IMR-90 (cell line): ENCODE data around the gene GPX5. TPM values are rescaled to one million over a fixed set of nuclear protein-coding genes. Genes with fewer than 3 reads are reported as not detected.

Experiments
- ATAC-seq: fragments of 200-7000 bp; cut with Tn5 transposase; 2 replicates; pipeline ENCODE4 v1.9.1; 2020; ENCODE audit warnings: low read depth, mild to moderate bottlenecking, moderate library complexity
- BruUV-seq: library from RNA; stranded (reverse); fragments of 400-500 nt; replicated peaks from 2 replicates; lab custom pipeline; 2021; lab: Mats Ljungman, UMichigan
- CTCF ChIA-PET: fragments of 300-600 bp; formaldehyde crosslinking; extraction: SDS; loops from one replicate; lab custom pipeline; 2021; ENCODE audit warnings: antibody characterized with exemption; lab: Yijun Ruan, JAX
- POLR2A ChIA-PET: fragments of 300-600 bp; sonication (Branson Sonifier 250); formaldehyde crosslinking; loops from one replicate; lab custom pipeline; 2022; ENCODE audit warnings: antibody characterized with exemption; ENCODE audit not compliant: unreplicated experiment; lab: Charles Lee
- DNase-seq: peaks from one replicate; pipeline ENCODE4 v3.0.0; 2013
- H2AFZ ChIP-seq: replicated peaks from 2 replicates; pipeline ENCODE3; 2013; ENCODE audit warnings: low read length, mild to moderate bottlenecking; ENCODE audit not compliant: poor library complexity
- H2AK5ac ChIP-seq: 2 replicates; pipeline ENCODE4 v1.6.1; 2013; ENCODE audit warnings: low read depth, low read length, inconsistent platforms
- H2AK9ac ChIP-seq: replicated peaks from 2 replicates; pipeline ENCODE3; 2013; ENCODE audit warnings: mild to moderate bottlenecking, low read depth, low read length, moderate library complexity; ENCODE audit not compliant: poor library complexity
- H2BK120ac ChIP-seq: 2 replicates; pipeline ENCODE4 v1.6.1; 2013; ENCODE audit warnings: low read depth, low read length, inconsistent platforms
- H2BK15ac ChIP-seq: 3 replicates; pipeline ENCODE4 v1.6.1; 2013; ENCODE audit warnings: low read depth, low read length, inconsistent platforms
- H2BK20ac ChIP-seq: 2 replicates; pipeline ENCODE4 v1.6.1; 2013; ENCODE audit warnings: low read depth, mild to moderate bottlenecking, inconsistent platforms, low read length, moderate library complexity
- H2BK5ac ChIP-seq: 2 replicates; pipeline ENCODE4 v1.6.1; 2013; ENCODE audit warnings: mild to moderate bottlenecking, low read depth, low read length, inconsistent platforms; ENCODE audit not compliant: poor library complexity, severe bottlenecking
- H3K14ac ChIP-seq: replicated peaks from 2 replicates; pipeline ENCODE4 v1.6.1; 2013; ENCODE audit warnings: low read depth, low read length, inconsistent platforms
- H3K18ac ChIP-seq: 2 replicates; pipeline ENCODE4 v1.6.1; 2013; ENCODE audit warnings: low read depth, low read length, control low read depth
- H3K23ac ChIP-seq: 2 replicates; pipeline ENCODE4 v1.6.1; 2013; ENCODE audit warnings: low read depth, low read length, inconsistent platforms
- H3K27ac ChIP-seq: 2 replicates; pipeline ENCODE4 v1.5.1; 2013; ENCODE audit warnings: mild to moderate bottlenecking, control low read depth, low read length; ENCODE audit not compliant: insufficient read depth
- H3K27me3 ChIP-seq: 2 replicates; pipeline ENCODE4 v1.6.1; 2013; ENCODE audit warnings: low read length; ENCODE audit not compliant: control insufficient read depth, insufficient read depth
- H3K36me3 ChIP-seq: 2 replicates; pipeline ENCODE4 v1.6.1; 2013; ENCODE audit warnings: low read length, mixed read lengths; ENCODE audit not compliant: control insufficient read depth, insufficient read depth
- H3K4ac ChIP-seq: 2 replicates; pipeline ENCODE4 v1.6.1; 2013; ENCODE audit warnings: low read depth, low read length, inconsistent platforms
- H3K4me1 ChIP-seq: 2 replicates; pipeline ENCODE4 v1.6.1; 2013; ENCODE audit warnings: low read length, mixed read lengths; ENCODE audit not compliant: control insufficient read depth, insufficient read depth
- H3K4me2 ChIP-seq: 2 replicates; pipeline ENCODE4 v1.6.1; 2013; ENCODE audit warnings: low read depth, mild to moderate bottlenecking, control low read depth, low read length, moderate library complexity
- H3K4me3 ChIP-seq: 2 replicates; pipeline ENCODE4 v1.5.1; 2013; ENCODE audit warnings: low read depth, mild to moderate bottlenecking, control low read depth, low read length, moderate library complexity; ENCODE audit not compliant: insufficient read depth
- H3K56ac ChIP-seq: 2 replicates; pipeline ENCODE4 v1.6.1; 2013; ENCODE audit warnings: low read length, inconsistent platforms; ENCODE audit not compliant: insufficient read depth; ENCODE audit errors: extremely low read depth
- H3K79me1 ChIP-seq, 2 experiments: 2 replicates each; pipeline ENCODE4 v1.6.1; 2013; ENCODE audit warnings: low read length in 2 of 2, inconsistent platforms in 1 of 2, low read depth in 1 of 2
- H3K9ac ChIP-seq: 2 replicates; pipeline ENCODE4 v1.6.1; 2013; ENCODE audit warnings: low read depth, low read length, control low read depth
- H3K9me1 ChIP-seq: 2 replicates; pipeline ENCODE4 v1.6.1; 2013; ENCODE audit warnings: low read length, inconsistent platforms; ENCODE audit not compliant: insufficient read depth
- H3K9me3 ChIP-seq: 2 replicates; pipeline ENCODE4 v1.6.1; 2013; ENCODE audit warnings: low read length; ENCODE audit not compliant: control insufficient read depth, insufficient read depth
- H4K20me1 ChIP-seq: 2 replicates; pipeline ENCODE4 v1.6.1; 2013; ENCODE audit warnings: low read length, inconsistent platforms; ENCODE audit not compliant: insufficient read depth
- H4K5ac ChIP-seq: 2 replicates; pipeline ENCODE4 v1.6.1; 2013; ENCODE audit warnings: mild to moderate bottlenecking, low read depth, low read length, control low read depth
- H4K8ac ChIP-seq, 2 experiments: 2 replicates each; pipeline ENCODE4 v1.6.1; 2013; ENCODE audit warnings: low read depth in 2 of 2, low read length in 2 of 2, control low read depth in 1 of 2, inconsistent platforms in 1 of 2
- H4K91ac ChIP-seq: 2 replicates; pipeline ENCODE4 v1.6.1; 2013; ENCODE audit warnings: low read depth, low read length, inconsistent platforms; ENCODE audit not compliant: insufficient read depth
- BHLHE40 ChIP-seq: fragments of 150-350 bp; IDR thresholded peaks from 2 replicates; pipeline ENCODE4 v1.6.1; 2016; ENCODE audit warnings: mild to moderate bottlenecking, low read depth, low read length
- CEBPB ChIP-seq: IDR thresholded peaks from 2 replicates; pipeline ENCODE4 v1.6.1; 2012; ENCODE audit warnings: low read depth, low read length, improper control_type of control experiment
- CHD1 ChIP-seq: IDR thresholded peaks from 2 replicates; pipeline ENCODE4 v1.6.1; 2012; ENCODE audit warnings: low read depth, low read length, improper control_type of control experiment
- FOS ChIP-seq: fragments of 150-350 bp; IDR thresholded peaks from 2 replicates; pipeline ENCODE4 v1.6.1; 2016; ENCODE audit warnings: low read depth, low read length
- MAFK ChIP-seq: IDR thresholded peaks from 2 replicates; pipeline ENCODE4 v1.6.1; 2012; ENCODE audit warnings: low read depth, low read length, improper control_type of control experiment
- MAZ ChIP-seq: IDR thresholded peaks from 2 replicates; pipeline ENCODE4 v1.6.1; 2012; ENCODE audit warnings: low read depth, mild to moderate bottlenecking, low read length, improper control_type of control experiment, moderate library complexity, borderline replicate concordance
- MXI1 ChIP-seq: IDR thresholded peaks from 2 replicates; pipeline ENCODE4 v1.6.1; 2012; ENCODE audit warnings: low read depth, mild to moderate bottlenecking, low read length, moderate library complexity, borderline replicate concordance
- NFE2L2 ChIP-seq: fragments of 150-350 bp; IDR thresholded peaks from 2 replicates; pipeline ENCODE4 v1.6.1; 2016; ENCODE audit warnings: low read depth, mild to moderate bottlenecking, low read length
- POLR2A ChIP-seq: IDR thresholded peaks from 2 replicates; pipeline ENCODE4 v1.6.1; 2012; ENCODE audit warnings: mild to moderate bottlenecking, low read depth, low read length
- RAD21 ChIP-seq: IDR thresholded peaks from 2 replicates; pipeline ENCODE4 v1.6.1; 2012; ENCODE audit warnings: low read length, improper control_type of control experiment
- RCOR1 ChIP-seq: IDR thresholded peaks from 2 replicates; pipeline ENCODE4 v1.6.1; 2012; ENCODE audit warnings: mild to moderate bottlenecking, low read length, improper control_type of control experiment; ENCODE audit not compliant: insufficient replicate concordance
- RFX5 ChIP-seq: IDR thresholded peaks from 2 replicates; pipeline ENCODE4 v1.8.0; 2012; ENCODE audit warnings: low read depth, mild to moderate bottlenecking, low read length, moderate library complexity
- SMC3 ChIP-seq: fragments of 150-350 bp; IDR thresholded peaks from 2 replicates; pipeline ENCODE4 v1.6.1; 2016; ENCODE audit warnings: low read depth, mild to moderate bottlenecking, antibody characterized with exemption, low read length, moderate library complexity
- dilution Hi-C: fragments of 300-500 bp; cut with HindIII; formaldehyde crosslinking; loops from one replicate; pipeline ENCODE4 v1.14.3; 2018; ENCODE audit warnings: low sequenced_read_pairs; ENCODE audit not compliant: unreplicated experiment
- in situ Hi-C: fragments of 300-500 bp; cut with MboI; formaldehyde crosslinking; loops from 3 replicates; pipeline ENCODE4 v1.14.3; 2019; ENCODE audit warnings: low sequenced_read_pairs, inconsistent platforms, mixed read lengths
- intact Hi-C: fragments of 100-400 bp; cut with micrococcal nuclease; formaldehyde crosslinking; loops from 2 replicates; pipeline ENCODE4 v1.10.0; 2022
- polyA plus RNA-seq, 3 experiments: library from polyadenylated mRNA; depleted of rRNA; stranded (reverse); fragments of >200 nt; gene quantifications; 2 replicates each; pipeline ENCODE4 v1.2.3, GENCODE V29; 2012; ENCODE audit warnings: low replicate concordance in 1 of 3
- total RNA-seq: library from RNA; depleted of rRNA; stranded (reverse); fragments of >200 nt; gene quantifications from 2 replicates; pipeline ENCODE4 v1.2.3, GENCODE V29; 2012
- TF ChIP-seq, protein P1 (sequence below): conservative IDR thresholded peaks from 2 replicates; pipeline ENCODE4 v1.5.1; 2012; ENCODE audit warnings: mild to moderate bottlenecking, low read depth, low read length, improper control_type of control experiment
- TF ChIP-seq, protein P2 (sequence below): fragments of 150-350 bp; IDR thresholded peaks from 2 replicates; pipeline ENCODE4 v1.6.1; 2017; ENCODE audit warnings: mild to moderate bottlenecking, antibody characterized with exemption, low read length, low read depth
- TF ChIP-seq, protein P3 (sequence below): fragments of 150-350 bp; IDR thresholded peaks from 2 replicates; pipeline ENCODE4 v1.6.1; 2016; ENCODE audit warnings: low read depth, mild to moderate bottlenecking, low read length, moderate library complexity, borderline replicate concordance

GPX5 gene
- total and polyA plus RNA-seq, 2 of the 4 experiments (the other 2 are of a cell fraction) = not detected

DNA sequence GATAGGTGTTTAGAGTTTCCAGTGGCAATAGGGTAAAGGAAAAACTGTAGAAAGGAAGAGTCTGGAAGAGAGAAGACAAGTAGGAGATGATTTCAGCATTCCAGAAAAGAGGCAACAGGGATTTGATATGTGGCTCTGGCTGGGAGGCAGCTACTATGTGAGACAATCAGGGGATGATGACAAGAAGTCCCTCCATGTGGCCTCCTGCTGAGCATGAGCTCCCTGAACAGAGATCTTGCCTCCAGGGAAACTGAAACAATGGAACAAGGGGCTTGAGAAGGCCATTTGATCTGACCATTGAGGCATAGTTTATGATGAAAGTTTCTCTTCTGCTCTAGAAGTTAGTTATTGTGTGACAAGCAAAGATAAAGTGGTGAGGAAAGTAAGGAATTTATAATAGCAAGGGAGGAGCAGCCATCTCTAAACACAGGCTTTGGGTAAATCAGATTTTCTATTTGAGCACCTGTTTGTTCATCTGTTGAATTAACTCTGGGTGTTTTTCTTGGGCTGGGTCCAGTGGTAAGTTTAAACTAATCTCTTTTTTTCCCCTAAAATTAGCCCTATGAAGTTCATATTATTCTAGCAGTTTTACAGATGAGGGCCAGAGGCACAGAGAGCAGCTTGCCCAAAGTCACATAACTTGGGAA is 3.0 kb upstream of the GPX5 start:
- Histone ChIP-seq H3K9me3 (no peaks in the 10 kb centered on the region), H3K4me1 (no peaks in the 10 kb centered on the region), H2BK5ac (no peak overlapping the region), H3K9me1 (no peaks in the 10 kb centered on the region), H3K4me3 (no peak overlapping the region), H2BK120ac (no peak overlapping the region), H3K23ac (no peak overlapping the region), H3K4me2 (no peak overlapping the region), H4K8ac (no peak overlapping the region), H4K91ac (no peak overlapping the region), H2AK9ac (no peak overlapping the region), H3K14ac (no peak overlapping the region), H3K9ac (no peak overlapping the region), H3K27ac (no peak overlapping the region), H3K79me1 (no peaks in the 10 kb centered on the region), H2AK5ac (no peak overlapping the region), H3K27me3 (no peaks in the 10 kb centered on the region; the same call in 1 of the 2 replicates), H2BK15ac (no peak overlapping the region), H4K20me1 (no peaks in the 10 kb centered on the region), H2BK20ac (no peak overlapping the region), H3K4ac (no peak overlapping the region), H4K5ac (no peak overlapping the region), H3K18ac (no peak overlapping the region), H2AFZ (no peak overlapping the region), H3K36me3 (no peaks in the 10 kb centered on the region), H3K56ac (no peak overlapping the region)
- CTCF ChIA-PET = no interaction called here
- DNase-seq (no peak), ATAC-seq (no peak)
- POLR2A ChIA-PET = no interaction called here
- intact Hi-C loops (no loop called here), dilution Hi-C loops (no loop called here), in situ Hi-C loops (no loop called here)
- BruUV-seq = no TSS peak
- TF ChIP-seq BHLHE40 (no peak), RCOR1 (no peak), CHD1 (no peak), MAFK (no peak), POLR2A (no peak), MAZ (no peak), NFE2L2 (no peak), SMC3 (no peak), MXI1 (no peak), CEBPB (no peak), FOS (no peak), RAD21 (no peak), RFX5 (no peak)
- TF ChIP-seq, protein P1, sequence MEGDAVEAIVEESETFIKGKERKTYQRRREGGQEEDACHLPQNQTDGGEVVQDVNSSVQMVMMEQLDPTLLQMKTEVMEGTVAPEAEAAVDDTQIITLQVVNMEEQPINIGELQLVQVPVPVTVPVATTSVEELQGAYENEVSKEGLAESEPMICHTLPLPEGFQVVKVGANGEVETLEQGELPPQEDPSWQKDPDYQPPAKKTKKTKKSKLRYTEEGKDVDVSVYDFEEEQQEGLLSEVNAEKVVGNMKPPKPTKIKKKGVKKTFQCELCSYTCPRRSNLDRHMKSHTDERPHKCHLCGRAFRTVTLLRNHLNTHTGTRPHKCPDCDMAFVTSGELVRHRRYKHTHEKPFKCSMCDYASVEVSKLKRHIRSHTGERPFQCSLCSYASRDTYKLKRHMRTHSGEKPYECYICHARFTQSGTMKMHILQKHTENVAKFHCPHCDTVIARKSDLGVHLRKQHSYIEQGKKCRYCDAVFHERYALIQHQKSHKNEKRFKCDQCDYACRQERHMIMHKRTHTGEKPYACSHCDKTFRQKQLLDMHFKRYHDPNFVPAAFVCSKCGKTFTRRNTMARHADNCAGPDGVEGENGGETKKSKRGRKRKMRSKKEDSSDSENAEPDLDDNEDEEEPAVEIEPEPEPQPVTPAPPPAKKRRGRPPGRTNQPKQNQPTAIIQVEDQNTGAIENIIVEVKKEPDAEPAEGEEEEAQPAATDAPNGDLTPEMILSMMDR = no peak
- TF ChIP-seq, protein P2, sequence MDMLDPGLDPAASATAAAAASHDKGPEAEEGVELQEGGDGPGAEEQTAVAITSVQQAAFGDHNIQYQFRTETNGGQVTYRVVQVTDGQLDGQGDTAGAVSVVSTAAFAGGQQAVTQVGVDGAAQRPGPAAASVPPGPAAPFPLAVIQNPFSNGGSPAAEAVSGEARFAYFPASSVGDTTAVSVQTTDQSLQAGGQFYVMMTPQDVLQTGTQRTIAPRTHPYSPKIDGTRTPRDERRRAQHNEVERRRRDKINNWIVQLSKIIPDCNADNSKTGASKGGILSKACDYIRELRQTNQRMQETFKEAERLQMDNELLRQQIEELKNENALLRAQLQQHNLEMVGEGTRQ = no peak
- TF ChIP-seq, protein P3, sequence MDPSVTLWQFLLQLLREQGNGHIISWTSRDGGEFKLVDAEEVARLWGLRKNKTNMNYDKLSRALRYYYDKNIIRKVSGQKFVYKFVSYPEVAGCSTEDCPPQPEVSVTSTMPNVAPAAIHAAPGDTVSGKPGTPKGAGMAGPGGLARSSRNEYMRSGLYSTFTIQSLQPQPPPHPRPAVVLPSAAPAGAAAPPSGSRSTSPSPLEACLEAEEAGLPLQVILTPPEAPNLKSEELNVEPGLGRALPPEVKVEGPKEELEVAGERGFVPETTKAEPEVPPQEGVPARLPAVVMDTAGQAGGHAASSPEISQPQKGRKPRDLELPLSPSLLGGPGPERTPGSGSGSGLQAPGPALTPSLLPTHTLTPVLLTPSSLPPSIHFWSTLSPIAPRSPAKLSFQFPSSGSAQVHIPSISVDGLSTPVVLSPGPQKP = no peak
